HepG2 (cell line): ENCODE measurements around the gene MEF2B. TPM values are rescaled to one million over a fixed set of nuclear protein-coding genes. Genes with fewer than 3 reads are reported as not detected.

Experiments used
- ARID2 ChIP-seq: sonication (generic); formaldehyde crosslinking; IDR thresholded peaks from 2 replicates; pipeline ENCODE4 v1.8.1; 2022; ENCODE audit warnings: mild to moderate bottlenecking, missing genetic modification reagents, borderline replicate concordance
- ARNT2 ChIP-seq: sonication (generic); formaldehyde crosslinking; IDR thresholded peaks from 2 replicates; pipeline ENCODE4 v1.8.0; 2022; ENCODE audit warnings: mild to moderate bottlenecking, low read depth, missing genetic modification reagents, moderate library complexity
- CENPT ChIP-seq: sonication (generic); formaldehyde crosslinking; IDR thresholded peaks from 2 replicates; pipeline ENCODE4 v1.8.0; 2022; ENCODE audit warnings: low read depth, mild to moderate bottlenecking, moderate library complexity, missing genetic modification reagents
- HMGXB3 ChIP-seq: sonication (generic); formaldehyde crosslinking; IDR thresholded peaks from 2 replicates; pipeline ENCODE4 v1.4.0; 2020; ENCODE audit warnings: missing genetic modification reagents, borderline replicate concordance
- JUNB ChIP-seq: sonication (generic); formaldehyde crosslinking; IDR thresholded peaks from 2 replicates; pipeline ENCODE4 v1.8.0; 2022; ENCODE audit warnings: missing genetic modification reagents, mild to moderate bottlenecking, borderline replicate concordance
- PHF21A ChIP-seq: sonication (generic); formaldehyde crosslinking; IDR thresholded peaks from 2 replicates; pipeline ENCODE4 v1.5.0; 2020; ENCODE audit warnings: mild to moderate bottlenecking, missing genetic modification reagents
- POLR2AphosphoS5 ChIP-seq: IDR thresholded peaks from 2 replicates; pipeline ENCODE4 v1.6.1; 2012; ENCODE audit warnings: low read depth, low read length
- RARG ChIP-seq: sonication (generic); formaldehyde crosslinking; IDR thresholded peaks from 2 replicates; pipeline ENCODE4 v1.4.0; 2020; ENCODE audit warnings: low read depth, mild to moderate bottlenecking, missing genetic modification reagents
- SIN3B ChIP-seq: fragments of 150-350 bp; IDR thresholded peaks from 2 replicates; pipeline ENCODE4 v1.6.1; 2014; ENCODE audit warnings: low read length
- SIX4 ChIP-seq: sonication (generic); formaldehyde crosslinking; IDR thresholded peaks from 2 replicates; pipeline ENCODE4 v1.4.0; 2020; ENCODE audit warnings: missing genetic modification reagents
- SMARCE1 ChIP-seq: fragments of 450-650 bp; IDR thresholded peaks from 2 replicates; pipeline ENCODE4 v1.6.1; 2017; ENCODE audit warnings: borderline replicate concordance
- TBP ChIP-seq: sonication (generic); formaldehyde crosslinking; IDR thresholded peaks from 2 replicates; pipeline ENCODE4 v1.5.0; 2020; ENCODE audit warnings: missing genetic modification reagents
- YEATS4 ChIP-seq: sonication (generic); formaldehyde crosslinking; IDR thresholded peaks from 2 replicates; pipeline ENCODE4 v1.4.0; 2020; ENCODE audit warnings: missing genetic modification reagents, borderline replicate concordance
- ZBTB46 ChIP-seq: sonication (generic); formaldehyde crosslinking; IDR thresholded peaks from 2 replicates; pipeline ENCODE4 v1.4.0; 2020; ENCODE audit warnings: mild to moderate bottlenecking, missing genetic modification reagents, borderline replicate concordance
- ZKSCAN1 ChIP-seq: fragments of 150-350 bp; IDR thresholded peaks from 2 replicates; pipeline ENCODE4 v1.6.1; 2014; ENCODE audit warnings: low read length
- ZMAT5 ChIP-seq: sonication (generic); formaldehyde crosslinking; IDR thresholded peaks from 2 replicates; pipeline ENCODE4 v1.5.0; 2020; ENCODE audit warnings: mild to moderate bottlenecking, low read depth, missing genetic modification reagents, borderline replicate concordance
- ZNF512 ChIP-seq: sonication (generic); formaldehyde crosslinking; IDR thresholded peaks from 2 replicates; pipeline ENCODE4 v1.4.0; 2020; ENCODE audit warnings: mild to moderate bottlenecking, missing genetic modification reagents
- ZNF564 ChIP-seq: sonication (generic); formaldehyde crosslinking; IDR thresholded peaks from 2 replicates; pipeline ENCODE4 v1.8.1; 2023; ENCODE audit warnings: mild to moderate bottlenecking, missing genetic modification reagents
- ZNF572 ChIP-seq: sonication (generic); formaldehyde crosslinking; IDR thresholded peaks from 2 replicates; pipeline ENCODE4 v1.5.1; 2020; ENCODE audit warnings: mild to moderate bottlenecking, missing genetic modification reagents
- ZSCAN5A ChIP-seq: sonication (generic); formaldehyde crosslinking; IDR thresholded peaks from 2 replicates; pipeline ENCODE4 v1.8.0; 2022; ENCODE audit warnings: mild to moderate bottlenecking, missing genetic modification reagents, borderline replicate concordance
- polyA plus RNA-seq, 8 experiments: library from polyadenylated mRNA; depleted of rRNA in 3 of 8; stranded (reverse) in 7 of 8; unstranded in 1 of 8; fragments of >200 nt; fragmentation: Illumina TruSeq in 4 of 8; extraction: Trizol in 4 of 8; gene quantifications; 2 replicates each; pipeline versions ENCODE4 v1.2.1 to v1.2.3, GENCODE V29; 2011 to 2016; ENCODE audit warnings: low read depth in 4 of 8, missing spikeins in 1 of 8, mixed read lengths in 1 of 8; ENCODE audit not compliant: insufficient read depth in 1 of 8
- total RNA-seq, 5 experiments: library from RNA; depleted of rRNA; stranded (reverse); fragments of >200 nt; fragmentation: Illumina TruSeq; extraction: Trizol; gene quantifications; 2 replicates each; pipeline ENCODE4 v1.2.3, GENCODE V29; 2016; ENCODE audit warnings: low read depth in 1 of 5

The MEF2B gene
- total and polyA plus RNA-seq, 2 of the 13 experiments (the other 11 are each of a cell fraction or from before 2014, with no cell fraction given) = 1.2 to 1.7 TPM

GRCh38 chr19:19203012-19203856, 33.2 kb upstream of the MEF2B start, which contains the start of gene NR2C2AP (continued):
- no peak for TF ChIP-seq SIX4 (CRISPR knock-in tag)
- TF ChIP-seq ZKSCAN1 = no peak
- no peak for TF ChIP-seq ARNT2
- TF ChIP-seq YEATS4 (CRISPR knock-in tag) = peak; percentile 14; the same call in 1 of the 2 replicates
- no peak for TF ChIP-seq ZMAT5
- no peak for TF ChIP-seq JUNB
- TF ChIP-seq ZNF512 (CRISPR knock-in tag) = no peak
- TF ChIP-seq PHF21A (CRISPR knock-in tag) = no peak
- TF ChIP-seq ZSCAN5A (CRISPR knock-in tag) = peak; percentile 70; the same call in 1 of the 2 replicates
- no peak for TF ChIP-seq ARID2
- TF ChIP-seq SIN3B = no peak
- no peak for TF ChIP-seq ZNF572 (CRISPR knock-in tag)
- no peak for TF ChIP-seq ZNF564
- no peak for TF ChIP-seq RARG (CRISPR knock-in tag)
- TF ChIP-seq SMARCE1 = no peak
- no peak for TF ChIP-seq ZBTB46 (CRISPR knock-in tag)
- peak; percentile 68 for TF ChIP-seq POLR2AphosphoS5
- no peak for TF ChIP-seq CENPT (CRISPR knock-in tag)
- no peak for TF ChIP-seq TBP (CRISPR knock-in tag)
- no peak for TF ChIP-seq HMGXB3 (CRISPR knock-in tag)
